Astrocyte (in vitro differentiated cells and primary cell): ENCODE results near the gene SP6. TPM values are rescaled to one million over a fixed set of nuclear protein-coding genes. Genes with fewer than 3 reads are reported as not detected.

Experiments used
- DNase-seq: peaks from one replicate; pipeline ENCODE4 v3.0.0-alpha.2; 2010; ENCODE audit warnings: low read depth
- FAIRE-seq: peaks from 2 replicates; lab custom pipeline; 2011; peaks lifted over from hg19 to GRCh38; lab: Jason Lieb, UNC
- H2AFZ ChIP-seq: 2 replicates; pipeline ENCODE4 v1.6.0; 2012; ENCODE audit warnings: low read depth, low read length, inconsistent platforms
- H3K27ac ChIP-seq: 2 replicates; pipeline ENCODE4 v1.5.1; 2011; ENCODE audit warnings: low read depth, low read length, inconsistent platforms
- H3K27me3 ChIP-seq: 2 replicates; pipeline ENCODE4 v1.6.0; 2011; ENCODE audit warnings: low read length, inconsistent platforms; ENCODE audit not compliant: insufficient read depth
- H3K36me3 ChIP-seq: 2 replicates; pipeline ENCODE4 v1.5.1; 2011; ENCODE audit warnings: low read length, inconsistent platforms; ENCODE audit not compliant: insufficient read depth
- H3K4me1 ChIP-seq: 2 replicates; pipeline ENCODE4 v1.5.1; 2011; ENCODE audit warnings: low read length, inconsistent platforms; ENCODE audit not compliant: insufficient read depth
- H3K4me2 ChIP-seq: 2 replicates; pipeline ENCODE4 v1.6.0; 2012; ENCODE audit warnings: low read length, inconsistent platforms
- H3K4me3 ChIP-seq: 2 replicates; pipeline ENCODE4 v1.5.1; 2011; ENCODE audit warnings: low read depth, mild to moderate bottlenecking, low read length, inconsistent platforms; ENCODE audit not compliant: insufficient read depth
- H3K79me2 ChIP-seq: 2 replicates; pipeline ENCODE4 v1.6.0; 2012; ENCODE audit warnings: mild to moderate bottlenecking, low read length, inconsistent platforms; ENCODE audit not compliant: insufficient read depth
- H3K9ac ChIP-seq: 2 replicates; pipeline ENCODE4 v1.6.0; 2012; ENCODE audit warnings: mild to moderate bottlenecking, low read length, inconsistent platforms
- H3K9me3 ChIP-seq: 2 replicates; pipeline ENCODE4 v1.5.1; 2012; ENCODE audit warnings: low read depth, mild to moderate bottlenecking, low read length, inconsistent platforms; ENCODE audit not compliant: insufficient read depth
- H4K20me1 ChIP-seq: 2 replicates; pipeline ENCODE4 v1.6.0; 2012; ENCODE audit warnings: low read length, inconsistent platforms; ENCODE audit not compliant: insufficient read depth
- H3K27ac Mint-ChIP-seq: one replicate; pipeline ENCODE4 v1.8.0; 2021; ENCODE audit warnings: mild to moderate bottlenecking, mixed read lengths; ENCODE audit not compliant: unreplicated experiment
- H3K27me3 Mint-ChIP-seq: one replicate; pipeline ENCODE4 v1.8.0; 2021; ENCODE audit warnings: low read depth, mixed read lengths; ENCODE audit not compliant: unreplicated experiment
- H3K36me3 Mint-ChIP-seq: one replicate; pipeline ENCODE4 v1.8.0; 2021; ENCODE audit warnings: low read depth, mixed read lengths; ENCODE audit not compliant: unreplicated experiment
- H3K4me1 Mint-ChIP-seq: one replicate; pipeline ENCODE4 v1.8.0; 2021; ENCODE audit warnings: low read depth, mixed read lengths; ENCODE audit not compliant: unreplicated experiment
- H3K4me3 Mint-ChIP-seq: one replicate; pipeline ENCODE4 v1.8.0; 2021; ENCODE audit warnings: mild to moderate bottlenecking, moderate library complexity, mixed read lengths; ENCODE audit not compliant: unreplicated experiment
- H3K9me3 Mint-ChIP-seq: one replicate; pipeline ENCODE4 v1.8.0; 2021; ENCODE audit warnings: mild to moderate bottlenecking, mixed read lengths; ENCODE audit not compliant: unreplicated experiment
- EZH2 ChIP-seq: IDR thresholded peaks from 2 replicates; pipeline ENCODE4 v1.6.1; 2012; ENCODE audit warnings: mild to moderate bottlenecking, low read length, inconsistent platforms; ENCODE audit not compliant: insufficient read depth
- total RNA-seq: library from RNA; stranded (reverse); gene quantifications from 2 replicates; pipeline ENCODE4 v1.2.1, GENCODE V29; 2021
- TF ChIP-seq, protein P1 (sequence below): IDR thresholded peaks from 2 replicates; pipeline ENCODE4 v1.5.1; 2011; ENCODE audit warnings: low read depth, mild to moderate bottlenecking, inconsistent platforms, low read length, moderate library complexity; ENCODE audit not compliant: insufficient read depth

SP6 gene
- total RNA-seq, 1 donor from 2014 or later: 1.6 TPM

GRCh38 chr17:47872019-47872650 lies 21.2 kb upstream of the SP6 start:
- Histone ChIP-seq H3K4me1 (peaks cover 4% of the 10 kb centered on the region), H3K4me3 (no peak overlapping the region), H3K36me3 (no peaks in the 10 kb centered on the region), H3K79me2 (no peaks in the 10 kb centered on the region), H3K27ac (no peak overlapping the region), H3K27me3 (peaks cover 56% of the 10 kb centered on the region), H3K4me2 (peak overlapping the region; percentile 63), H3K9me3 (no peaks in the 10 kb centered on the region), H2AFZ (peak overlapping the region; percentile 37), H3K9ac (peak overlapping the region; percentile 10), H4K20me1 (no peaks in the 10 kb centered on the region)
- Mint-ChIP-seq H3K27me3 (peaks cover 36% of the 10 kb centered on the region), H3K36me3 (peaks cover 2% of the 10 kb centered on the region), H3K9me3 (peaks cover 3% of the 10 kb centered on the region), H3K4me3 (peak overlapping the region; percentile 54), H3K27ac (no peak overlapping the region), H3K4me1 (peaks cover 15% of the 10 kb centered on the region)
- FAIRE-seq (no peak), DNase-seq (no peak)
- TF ChIP-seq, protein P1, sequence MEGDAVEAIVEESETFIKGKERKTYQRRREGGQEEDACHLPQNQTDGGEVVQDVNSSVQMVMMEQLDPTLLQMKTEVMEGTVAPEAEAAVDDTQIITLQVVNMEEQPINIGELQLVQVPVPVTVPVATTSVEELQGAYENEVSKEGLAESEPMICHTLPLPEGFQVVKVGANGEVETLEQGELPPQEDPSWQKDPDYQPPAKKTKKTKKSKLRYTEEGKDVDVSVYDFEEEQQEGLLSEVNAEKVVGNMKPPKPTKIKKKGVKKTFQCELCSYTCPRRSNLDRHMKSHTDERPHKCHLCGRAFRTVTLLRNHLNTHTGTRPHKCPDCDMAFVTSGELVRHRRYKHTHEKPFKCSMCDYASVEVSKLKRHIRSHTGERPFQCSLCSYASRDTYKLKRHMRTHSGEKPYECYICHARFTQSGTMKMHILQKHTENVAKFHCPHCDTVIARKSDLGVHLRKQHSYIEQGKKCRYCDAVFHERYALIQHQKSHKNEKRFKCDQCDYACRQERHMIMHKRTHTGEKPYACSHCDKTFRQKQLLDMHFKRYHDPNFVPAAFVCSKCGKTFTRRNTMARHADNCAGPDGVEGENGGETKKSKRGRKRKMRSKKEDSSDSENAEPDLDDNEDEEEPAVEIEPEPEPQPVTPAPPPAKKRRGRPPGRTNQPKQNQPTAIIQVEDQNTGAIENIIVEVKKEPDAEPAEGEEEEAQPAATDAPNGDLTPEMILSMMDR: no peak
- no peak for TF ChIP-seq EZH2

GRCh38 chr17:47871048-47871447 lies 20.1 kb upstream of the SP6 start:
- TF ChIP-seq, protein P1: no peak
- no peak for TF ChIP-seq EZH2
- Mint-ChIP-seq H3K9me3 (peaks cover 3% of the 10 kb centered on the region), H3K4me1 (peaks cover 15% of the 10 kb centered on the region), H3K4me3 (no peak overlapping the region), H3K27me3 (peaks cover 40% of the 10 kb centered on the region), H3K27ac (no peak overlapping the region), H3K36me3 (peaks cover 4% of the 10 kb centered on the region)
- FAIRE-seq (no peak), DNase-seq (no peak)
- H3K9me3 ChIP-seq: no peaks in the 10 kb centered on the region
- H3K36me3 ChIP-seq: no peaks in the 10 kb centered on the region
- no peak overlapping the region for H3K4me3 ChIP-seq
- H3K27ac ChIP-seq: no peak overlapping the region
- H3K9ac ChIP-seq: no peak overlapping the region
- H3K4me2 ChIP-seq: no peak overlapping the region
- peaks cover 56% of the 10 kb centered on the region for H3K27me3 ChIP-seq
- no peak overlapping the region for H2AFZ ChIP-seq
- no peaks in the 10 kb centered on the region for H3K79me2 ChIP-seq
- no peaks in the 10 kb centered on the region for H4K20me1 ChIP-seq
- H3K4me1 ChIP-seq: peaks cover 4% of the 10 kb centered on the region

- H3K27me3 Mint-ChIP-seq: peaks cover 48% of the 10 kb centered on the region
- Histone ChIP-seq H3K9me3 (no peaks in the 10 kb centered on the region), H3K4me3 (no peak overlapping the region), H3K4me1 (peaks cover 4% of the 10 kb centered on the region), H3K36me3 (no peaks in the 10 kb centered on the region), H3K79me2 (no peaks in the 10 kb centered on the region), H3K27ac (no peak overlapping the region), H2AFZ (no peak overlapping the region), H3K4me2 (no peak overlapping the region), H3K9ac (no peak overlapping the region), H4K20me1 (no peaks in the 10 kb centered on the region), H3K27me3 (peaks cover 51% of the 10 kb centered on the region)
- no peak overlapping the region for H3K4me3 Mint-ChIP-seq
- peaks cover 12% of the 10 kb centered on the region for H3K4me1 Mint-ChIP-seq
- no peak for TF ChIP-seq EZH2
- TF ChIP-seq, protein P1: no peak
- FAIRE-seq: no peak
- H3K9me3 Mint-ChIP-seq: peaks cover 3% of the 10 kb centered on the region
- H3K36me3 Mint-ChIP-seq: peaks cover 6% of the 10 kb centered on the region
- H3K27ac Mint-ChIP-seq: no peak overlapping the region
- DNase-seq: no peak
Observed at GRCh38 chr17:47870056-47870455, 19.1 kb upstream of the SP6 start.
